Calu3 (cell line): ENCODE measurements around the gene PYDC2. TPM values are rescaled to one million over a fixed set of nuclear protein-coding genes. Genes with fewer than 3 reads are reported as not detected.

Experiments
- BruUV-seq: library from RNA; stranded (reverse); fragments of 400-500 nt; replicated peaks from 2 replicates; lab custom pipeline; 2021; lab: Mats Ljungman, UMichigan
- CTCF ChIA-PET: fragments of 300-600 bp; sonication (Branson Sonifier 250); formaldehyde crosslinking; loops from one replicate; lab custom pipeline; 2022; ENCODE audit warnings: antibody characterized with exemption; lab: Charles Lee
- DNase-seq: peaks from one replicate; pipeline ENCODE4 v3.0.0; 2022
- H3K27ac Mint-ChIP-seq: one replicate; pipeline ENCODE4 v1.8.0; 2022; ENCODE audit warnings: mixed read lengths; ENCODE audit not compliant: unreplicated experiment
- H3K27me3 Mint-ChIP-seq: one replicate; pipeline ENCODE4 v1.8.0; 2022; ENCODE audit warnings: mixed read lengths; ENCODE audit not compliant: unreplicated experiment
- H3K36me3 Mint-ChIP-seq: one replicate; pipeline ENCODE4 v1.8.0; 2022; ENCODE audit warnings: mild to moderate bottlenecking, moderate library complexity, mixed read lengths; ENCODE audit not compliant: insufficient read depth, unreplicated experiment
- H3K4me1 Mint-ChIP-seq: one replicate; pipeline ENCODE4 v1.8.0; 2022; ENCODE audit warnings: mild to moderate bottlenecking, low read depth, mixed read lengths; ENCODE audit not compliant: unreplicated experiment
- H3K4me3 Mint-ChIP-seq: one replicate; pipeline ENCODE4 v1.8.0; 2022; ENCODE audit warnings: mild to moderate bottlenecking, low read depth, moderate library complexity, mixed read lengths; ENCODE audit not compliant: unreplicated experiment
- H3K9me3 Mint-ChIP-seq: one replicate; pipeline ENCODE4 v1.8.0; 2022; ENCODE audit warnings: low read depth, mixed read lengths; ENCODE audit not compliant: unreplicated experiment
- intact Hi-C: fragments of 100-400 bp; cut with micrococcal nuclease; formaldehyde crosslinking; loops from one replicate; pipeline ENCODE4 v1.10.0; 2022; ENCODE audit not compliant: unreplicated experiment
- total RNA-seq: library from RNA; stranded (reverse); gene quantifications from 2 replicates; pipeline ENCODE4 v1.2.3, GENCODE V29; 2022
- TF ChIP-seq, protein P1 (sequence below): fragments of 200-600 bp; IDR thresholded peaks from one replicate; pipeline ENCODE4 v1.8.0; 2022; ENCODE audit warnings: antibody characterized with exemption; ENCODE audit not compliant: unreplicated experiment

The PYDC2 gene
- total RNA-seq, 1 experiment from 2014 or later = not detected

DNA sequence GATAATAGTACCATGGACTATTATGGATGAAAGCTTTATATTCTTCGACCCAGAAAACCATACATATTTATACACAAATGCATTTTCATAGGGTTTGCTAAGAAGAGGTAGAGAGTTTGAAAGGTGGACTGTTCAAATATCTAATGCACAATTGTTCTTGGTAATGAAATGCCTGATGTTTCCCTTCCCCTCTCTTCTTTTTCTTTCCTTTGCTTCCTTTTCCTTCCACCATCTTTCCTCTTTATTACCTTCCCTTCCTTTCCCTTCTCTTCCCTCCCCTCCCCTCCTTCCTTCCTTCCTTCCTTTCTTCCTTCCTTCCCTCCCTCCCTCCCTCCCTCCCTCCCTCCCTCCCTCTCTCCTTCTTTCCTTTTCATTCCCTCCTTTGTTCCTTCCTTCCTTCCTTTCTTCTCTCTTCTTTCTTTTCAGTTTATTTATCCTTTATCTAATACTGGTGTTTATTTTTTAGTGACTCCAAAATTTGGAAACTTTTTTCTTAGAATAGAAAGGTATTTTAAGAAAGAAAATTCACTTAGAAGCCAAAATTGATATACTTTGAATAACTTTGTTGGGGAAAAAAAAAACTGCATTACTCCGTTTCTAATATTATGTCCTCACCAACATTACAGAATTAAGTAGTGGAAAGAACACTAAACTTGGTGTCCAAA, 22.7 kb upstream of the PYDC2 start:
- H3K4me1 Mint-ChIP-seq = no peaks in the 10 kb centered on the region
- no peaks in the 10 kb centered on the region for H3K36me3 Mint-ChIP-seq
- CTCF ChIA-PET = no interaction called here
- no peak overlapping the region for H3K27ac Mint-ChIP-seq
- BruUV-seq = no TSS peak
- H3K27me3 Mint-ChIP-seq = no peaks in the 10 kb centered on the region
- no peak for DNase-seq
- TF ChIP-seq, protein P1, sequence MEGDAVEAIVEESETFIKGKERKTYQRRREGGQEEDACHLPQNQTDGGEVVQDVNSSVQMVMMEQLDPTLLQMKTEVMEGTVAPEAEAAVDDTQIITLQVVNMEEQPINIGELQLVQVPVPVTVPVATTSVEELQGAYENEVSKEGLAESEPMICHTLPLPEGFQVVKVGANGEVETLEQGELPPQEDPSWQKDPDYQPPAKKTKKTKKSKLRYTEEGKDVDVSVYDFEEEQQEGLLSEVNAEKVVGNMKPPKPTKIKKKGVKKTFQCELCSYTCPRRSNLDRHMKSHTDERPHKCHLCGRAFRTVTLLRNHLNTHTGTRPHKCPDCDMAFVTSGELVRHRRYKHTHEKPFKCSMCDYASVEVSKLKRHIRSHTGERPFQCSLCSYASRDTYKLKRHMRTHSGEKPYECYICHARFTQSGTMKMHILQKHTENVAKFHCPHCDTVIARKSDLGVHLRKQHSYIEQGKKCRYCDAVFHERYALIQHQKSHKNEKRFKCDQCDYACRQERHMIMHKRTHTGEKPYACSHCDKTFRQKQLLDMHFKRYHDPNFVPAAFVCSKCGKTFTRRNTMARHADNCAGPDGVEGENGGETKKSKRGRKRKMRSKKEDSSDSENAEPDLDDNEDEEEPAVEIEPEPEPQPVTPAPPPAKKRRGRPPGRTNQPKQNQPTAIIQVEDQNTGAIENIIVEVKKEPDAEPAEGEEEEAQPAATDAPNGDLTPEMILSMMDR = no peak
- intact Hi-C loops = no loop called here
- H3K4me3 Mint-ChIP-seq = no peak overlapping the region
- no peaks in the 10 kb centered on the region for H3K9me3 Mint-ChIP-seq

DNA sequence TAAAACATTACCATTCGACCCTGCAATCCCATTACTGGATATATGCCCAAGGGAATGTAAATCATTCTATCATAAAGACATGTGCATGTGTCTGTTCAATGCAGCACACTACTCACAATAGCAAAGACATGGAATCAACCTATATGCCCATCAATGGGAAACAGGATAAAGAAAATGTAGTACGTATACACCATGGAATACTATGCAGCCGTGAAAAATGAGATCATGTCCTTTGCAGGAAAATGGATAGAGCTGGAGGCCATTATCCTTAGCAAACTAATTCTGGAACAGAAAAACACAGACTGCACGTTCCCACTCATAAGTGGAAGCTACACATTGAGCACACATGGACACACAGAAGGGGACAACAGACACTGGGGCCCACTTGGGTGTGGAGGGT, 20.4 kb upstream of the PYDC2 start:
- H3K4me1 Mint-ChIP-seq = no peaks in the 10 kb centered on the region
- CTCF ChIA-PET = interaction anchor here (0.5 kb wide), 1 partner anchor 585 kb away, joined by 5 read pairs; no protein-coding TSS in a partner anchor
- BruUV-seq = no TSS peak
- H3K27ac Mint-ChIP-seq = no peak overlapping the region
- DNase-seq = no peak
- TF ChIP-seq, protein P1 = no peak
- intact Hi-C loops = no loop called here
- no peak overlapping the region for H3K4me3 Mint-ChIP-seq
- H3K36me3 Mint-ChIP-seq = no peaks in the 10 kb centered on the region
- no peaks in the 10 kb centered on the region for H3K9me3 Mint-ChIP-seq
- H3K27me3 Mint-ChIP-seq = no peaks in the 10 kb centered on the region

DNA sequence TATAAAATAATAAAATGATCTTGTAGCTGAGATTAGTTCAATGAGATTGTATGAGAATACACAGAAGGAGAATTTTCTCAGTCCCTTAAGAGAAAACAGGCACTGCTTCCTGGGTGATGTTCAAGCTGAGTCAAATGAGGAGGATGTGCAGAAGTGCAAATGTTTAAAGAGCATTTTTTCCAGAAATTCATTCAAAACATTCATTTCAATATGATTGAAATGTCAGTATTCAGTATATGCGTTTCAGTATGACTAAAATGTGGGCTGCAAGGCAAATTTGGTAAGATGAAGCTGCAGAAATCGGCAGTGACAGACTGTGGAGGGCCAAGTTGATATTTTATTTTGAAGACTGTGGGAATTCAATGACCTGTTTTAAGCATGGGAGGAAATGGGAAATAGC, 19.3 kb upstream of the PYDC2 start:
- Mint-ChIP-seq H3K27me3 (no peaks in the 10 kb centered on the region), H3K9me3 (no peaks in the 10 kb centered on the region), H3K36me3 (no peaks in the 10 kb centered on the region), H3K27ac (no peak overlapping the region), H3K4me3 (no peak overlapping the region), H3K4me1 (no peaks in the 10 kb centered on the region)
- TF ChIP-seq, protein P1 = no peak
- CTCF ChIA-PET = no interaction called here
- intact Hi-C loops = no loop called here
- BruUV-seq = no TSS peak
- DNase-seq = no peak

DNA sequence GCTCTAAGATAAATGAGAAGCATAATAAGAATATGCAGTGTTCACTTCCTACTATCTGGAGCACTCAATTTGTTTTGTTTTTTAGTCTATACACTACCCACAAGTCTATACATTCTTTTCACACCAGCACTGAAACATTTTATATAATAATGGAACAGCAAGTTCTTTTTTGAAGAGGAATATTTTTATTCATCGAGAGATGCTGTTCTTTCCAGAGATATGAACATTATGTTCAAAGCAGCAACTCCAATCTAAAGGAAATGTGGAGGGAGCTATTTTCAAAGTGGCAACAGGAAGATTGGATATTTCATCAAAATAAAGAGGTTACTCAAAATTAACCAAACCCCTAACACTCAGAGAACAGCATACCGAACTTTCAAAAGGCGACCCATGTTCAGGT, 16.4 kb upstream of the PYDC2 start:
- H3K9me3 Mint-ChIP-seq = no peaks in the 10 kb centered on the region
- no peaks in the 10 kb centered on the region for H3K4me1 Mint-ChIP-seq
- H3K4me3 Mint-ChIP-seq = no peak overlapping the region
- H3K36me3 Mint-ChIP-seq = no peaks in the 10 kb centered on the region
- DNase-seq = no peak
- TF ChIP-seq, protein P1 = no peak
- H3K27me3 Mint-ChIP-seq = no peaks in the 10 kb centered on the region
- no TSS peak for BruUV-seq
- intact Hi-C loops = no loop called here
- H3K27ac Mint-ChIP-seq = no peak overlapping the region
- CTCF ChIA-PET = no interaction called here
